OCI-M2 (cell line): ENCODE data around the gene LARP1.
"Not testable (repeated sequence)": the region's sequence is repeated elsewhere in the genome, so short reads cannot be mapped to it uniquely, and the experiment has no call there.

Source experiments
- DNase-seq: peaks from one replicate; lab custom pipeline; 2025; ENCODE audit not compliant: unreplicated experiment; lab: John Stamatoyannopoulos, UW

Gene LARP1

GRCh38 chr5:154734370-154735248 is 20.6 kb upstream of the LARP1 start:
- no peak for DNase-seq

GRCh38 chr5:154735362-154735761 is 19.8 kb upstream of the LARP1 start:
- DNase-seq = not testable (repeated sequence)

- DNase-seq = not testable (repeated sequence)
Observed at GRCh38 chr5:154736372-154736771, 18.8 kb upstream of the LARP1 start.

GRCh38 chr5:154737667-154738320 is 17.4 kb upstream of the LARP1 start:
- DNase-seq = no peak

- DNase-seq = no peak
Observed at GRCh38 chr5:154740483-154740882, 14.7 kb upstream of the LARP1 start.

GRCh38 chr5:154740957-154741356 is 14.2 kb upstream of the LARP1 start:
- no peak for DNase-seq

GRCh38 chr5:154741415-154741814 is 13.8 kb upstream of the LARP1 start:
- no peak for DNase-seq

GRCh38 chr5:154743812-154744211 is 11.4 kb upstream of the LARP1 start:
- no peak for DNase-seq

GRCh38 chr5:154745349-154745748 is 9.8 kb upstream of the LARP1 start:
- DNase-seq = no peak

GRCh38 chr5:154749491-154749890 is 5.7 kb upstream of the LARP1 start:
- DNase-seq = no peak

- not testable (repeated sequence) for DNase-seq
Observed at GRCh38 chr5:154750641-154751040, 4.5 kb upstream of the LARP1 start.

GRCh38 chr5:154751854-154752253 is 3.3 kb upstream of the LARP1 start:
- no peak for DNase-seq

- DNase-seq = no peak
Observed at GRCh38 chr5:154753792-154754191, 1.4 kb upstream of the LARP1 start.

GRCh38 chr5:154754460-154755360 is 467 bp upstream of the LARP1 start:
- peak; percentile 58 for DNase-seq

- no peak for DNase-seq
Observed at GRCh38 chr5:154756009-154756867, 1.1 kb downstream of the LARP1 start.

GRCh38 chr5:154756868-154757813 is 2.0 kb downstream of the LARP1 start:
- no peak for DNase-seq

GRCh38 chr5:154757814-154758406 is 2.7 kb downstream of the LARP1 start:
- no peak for DNase-seq

- DNase-seq = no peak
Observed at GRCh38 chr5:154758493-154758892, 3.3 kb downstream of the LARP1 start.

- no peak for DNase-seq
Observed at GRCh38 chr5:154758977-154759376, 3.8 kb downstream of the LARP1 start.
